H9 (cell line): ENCODE measurements around the gene TP53TG3D. TPM values are rescaled to one million over a fixed set of nuclear protein-coding genes. Genes with fewer than 3 reads are reported as not detected.
"Not testable (repeated sequence)": the region's sequence is repeated elsewhere in the genome, so short reads cannot be mapped to it uniquely, and the experiment has no call there.

Source experiments
- DNase-seq: peaks from one replicate; pipeline ENCODE4 v3.0.0-alpha.2; 2017
- H2AFZ ChIP-seq: one replicate; pipeline ENCODE4 v1.6.1; 2013; ENCODE audit warnings: mild to moderate bottlenecking, low read length, control low read depth, moderate library complexity
- H2AK5ac ChIP-seq: 2 replicates; pipeline ENCODE4 v1.6.1; 2013; ENCODE audit warnings: low read length, control low read depth, mixed read lengths; ENCODE audit not compliant: insufficient read length
- H2BK120ac ChIP-seq: one replicate; pipeline ENCODE4 v1.6.1; 2013; ENCODE audit warnings: low read depth, mild to moderate bottlenecking, low read length, control low read depth, inconsistent platforms; ENCODE audit not compliant: poor library complexity, severe bottlenecking
- H2BK12ac ChIP-seq: 2 replicates; pipeline ENCODE4 v1.6.1; 2013; ENCODE audit warnings: low read length, control low read depth, mixed read lengths, low read depth; ENCODE audit not compliant: insufficient read length
- H2BK15ac ChIP-seq: 2 replicates; pipeline ENCODE4 v1.6.1; 2013; ENCODE audit warnings: low read depth, low read length, control low read depth
- H2BK20ac ChIP-seq: one replicate; pipeline ENCODE4 v1.6.1; 2013; ENCODE audit warnings: low read depth, mild to moderate bottlenecking, low read length, control low read depth, inconsistent platforms; ENCODE audit not compliant: poor library complexity, severe bottlenecking
- H2BK5ac ChIP-seq: 2 replicates; pipeline ENCODE4 v1.6.1; 2013; ENCODE audit warnings: low read length, control low read depth, mixed read lengths; ENCODE audit not compliant: insufficient read length
- H3K14ac ChIP-seq: 2 replicates; pipeline ENCODE4 v1.6.1; 2013; ENCODE audit warnings: low read length, control low read depth; ENCODE audit not compliant: insufficient read depth
- H3K18ac ChIP-seq: 2 replicates; pipeline ENCODE4 v1.6.1; 2013; ENCODE audit warnings: low read depth, mild to moderate bottlenecking, mixed read lengths, low read length, control low read depth; ENCODE audit not compliant: insufficient read length
- H3K23ac ChIP-seq: 2 replicates; pipeline ENCODE4 v1.6.1; 2013; ENCODE audit warnings: low read length, control low read depth, mixed read lengths, low read depth; ENCODE audit not compliant: insufficient read length
- H3K23me2 ChIP-seq: 2 replicates; pipeline ENCODE4 v1.6.1; 2013; ENCODE audit warnings: low read depth, mild to moderate bottlenecking, mixed read lengths, low read length, control low read depth; ENCODE audit not compliant: insufficient read length, poor library complexity, severe bottlenecking
- H3K27ac ChIP-seq: 2 replicates; pipeline ENCODE4 v1.5.1; 2013; ENCODE audit warnings: low read length, control low read depth, mixed read lengths, low read depth; ENCODE audit not compliant: insufficient read length
- H3K27me3 ChIP-seq: 2 replicates; pipeline ENCODE4 v1.6.1; 2013; ENCODE audit warnings: low read length, control low read depth, inconsistent platforms; ENCODE audit not compliant: insufficient read depth
- H3K4ac ChIP-seq: 2 replicates; pipeline ENCODE4 v1.6.1; 2013; ENCODE audit warnings: low read depth, mild to moderate bottlenecking, control low read depth, inconsistent platforms, low read length, moderate library complexity
- H3K4me1 ChIP-seq: 2 replicates; pipeline ENCODE4 v1.6.1; 2013; ENCODE audit warnings: low read length, control low read depth, inconsistent platforms; ENCODE audit not compliant: insufficient read depth
- H3K4me2 ChIP-seq: 2 replicates; pipeline ENCODE4 v1.6.1; 2013; ENCODE audit warnings: low read length, control low read depth, mixed read lengths; ENCODE audit not compliant: insufficient read length, insufficient read depth
- H3K56ac ChIP-seq: 2 replicates; pipeline ENCODE4 v1.6.1; 2013; ENCODE audit warnings: low read depth, mild to moderate bottlenecking, mixed read lengths, low read length, control low read depth; ENCODE audit not compliant: insufficient read length
- H3K79me1 ChIP-seq: 2 replicates; pipeline ENCODE4 v1.6.1; 2013; ENCODE audit warnings: low read depth, mild to moderate bottlenecking, moderate library complexity, low read length, control low read depth, inconsistent platforms; ENCODE audit not compliant: insufficient read depth, poor library complexity, severe bottlenecking
- H3K79me2 ChIP-seq: 2 replicates; pipeline ENCODE4 v1.6.1; 2013; ENCODE audit warnings: low read length, control low read depth, inconsistent platforms; ENCODE audit not compliant: insufficient read depth
- H3K9ac ChIP-seq: 2 replicates; pipeline ENCODE4 v1.6.1; 2013; ENCODE audit warnings: low read length, control low read depth, mixed read lengths; ENCODE audit not compliant: insufficient read length; ENCODE audit errors: extremely low read depth
- H3K9me3 ChIP-seq: one replicate; pipeline ENCODE4 v1.6.1; 2013; ENCODE audit warnings: low read depth, low read length, inconsistent platforms; ENCODE audit not compliant: control insufficient read depth
- H3T11ph ChIP-seq: one replicate; pipeline ENCODE4 v1.6.1; 2013; ENCODE audit warnings: mild to moderate bottlenecking, low read length, control low read depth, inconsistent platforms
- H4K20me1 ChIP-seq: one replicate; pipeline ENCODE4 v1.6.1; 2013; ENCODE audit not compliant: control insufficient read depth, insufficient read length, insufficient read depth
- H4K5ac ChIP-seq: 2 replicates; pipeline ENCODE4 v1.6.1; 2013; ENCODE audit warnings: low read depth, mild to moderate bottlenecking, mixed read lengths, low read length, control low read depth; ENCODE audit not compliant: insufficient read length
- H4K8ac ChIP-seq: replicated peaks from 2 replicates; pipeline ENCODE4 v1.6.1; 2013; ENCODE audit warnings: low read length, control low read depth, mixed read lengths, low read depth; ENCODE audit not compliant: insufficient read length
- H4K91ac ChIP-seq: 2 replicates; pipeline ENCODE4 v1.6.1; 2013; ENCODE audit warnings: low read depth, mild to moderate bottlenecking, moderate library complexity, mixed read lengths, low read length, control low read depth; ENCODE audit not compliant: insufficient read length
- H3K27ac Mint-ChIP-seq, 3 experiments: 2 replicates in 2 of 3; 3 replicates in 1 of 3; pipeline ENCODE4 v1.8.0; 2020 to 2021; ENCODE audit warnings: mixed read lengths in 3 of 3, mild to moderate bottlenecking in 1 of 3, moderate library complexity in 1 of 3
- H3K27me3 Mint-ChIP-seq: 2 replicates; pipeline ENCODE4 v1.8.0; 2021; ENCODE audit warnings: low read depth, mild to moderate bottlenecking, moderate library complexity, mixed read lengths
- H3K36me3 Mint-ChIP-seq, 3 experiments: 2 replicates in 2 of 3; 3 replicates in 1 of 3; pipeline ENCODE4 v1.8.0; 2020 to 2021; ENCODE audit warnings: low read depth in 3 of 3, mixed read lengths in 3 of 3; ENCODE audit not compliant: insufficient read depth in 1 of 3
- H3K4me1 Mint-ChIP-seq, 2 experiments: 2 replicates each; pipeline ENCODE4 v1.8.0; 2020; ENCODE audit warnings: mixed read lengths in 2 of 2
- H3K4me3 Mint-ChIP-seq, 2 experiments: 2 replicates in 1 of 2; 3 replicates in 1 of 2; pipeline ENCODE4 v1.8.0; 2020 to 2021; ENCODE audit warnings: mild to moderate bottlenecking in 2 of 2, mixed read lengths in 2 of 2, moderate library complexity in 1 of 2
- H3K9me3 Mint-ChIP-seq, 2 experiments: 2 replicates in 1 of 2; 3 replicates in 1 of 2; pipeline ENCODE4 v1.8.0; 2020; ENCODE audit warnings: mild to moderate bottlenecking in 2 of 2, mixed read lengths in 2 of 2, moderate library complexity in 1 of 2
- WGBS: extraction: QIAGEN DNeasy Blood & Tissue Kit; methylation state at CpG from one replicate; pipeline ENCODE4 v1.1.7; 2013; ENCODE audit warnings: missing lambda C conversion rate, low lambda C conversion rate, mixed read lengths; ENCODE audit not compliant: insufficient read length; ENCODE audit errors: extremely low coverage; 5-methylcytosine and 5-hydroxymethylcytosine counted together
- total RNA-seq: library from RNA; stranded (reverse); gene quantifications from 2 replicates; pipeline ENCODE4 v1.2.1, GENCODE V29; 2021

The TP53TG3D gene
- total RNA-seq, 1 experiment from 2014 or later = not detected

- H3K4me1 Mint-ChIP-seq, H3K23me2 ChIP-seq, H3K56ac ChIP-seq, H3K4me3 Mint-ChIP-seq, H2BK5ac ChIP-seq, H2AFZ ChIP-seq, H3K79me1 ChIP-seq, H4K20me1 ChIP-seq, H3K4me1 ChIP-seq, H2BK12ac ChIP-seq, H4K8ac ChIP-seq, H3K18ac ChIP-seq, H4K91ac ChIP-seq, H4K5ac ChIP-seq, H3K36me3 Mint-ChIP-seq, H3K14ac ChIP-seq, H2BK15ac ChIP-seq, H3T11ph ChIP-seq, H3K4ac ChIP-seq, H3K9me3 ChIP-seq, H2AK5ac ChIP-seq, H2BK120ac ChIP-seq, H3K9ac ChIP-seq, H3K79me2 ChIP-seq, H3K27me3 ChIP-seq, H3K27ac ChIP-seq, H3K4me2 ChIP-seq, H3K27ac Mint-ChIP-seq, H3K27me3 Mint-ChIP-seq, H3K23ac ChIP-seq, DNase-seq, H2BK20ac ChIP-seq: not testable (repeated sequence)
- H3K9me3 Mint-ChIP-seq = peaks cover 7 to 11% of the 10 kb centered on the region in 2 experiments; a peak in 4 of 5 replicates
- no CpG with 5 or more reads among the region's 5 CpGs for WGBS
These were observed 8.4 kb downstream of the TP53TG3D start for GRCh38 chr16:32261526-32261925.

GRCh38 chr16:32263552-32263951 lies 10.5 kb downstream of the TP53TG3D start:
- not testable (repeated sequence) for H3K4me1 ChIP-seq, H4K20me1 ChIP-seq, H2AK5ac ChIP-seq, H3K14ac ChIP-seq, H4K5ac ChIP-seq, DNase-seq, H3K4ac ChIP-seq, H3K27me3 ChIP-seq, H3K56ac ChIP-seq, H2BK15ac ChIP-seq, H3K27ac ChIP-seq, H3K18ac ChIP-seq, H2BK12ac ChIP-seq, H4K91ac ChIP-seq, H3K23ac ChIP-seq, H2AFZ ChIP-seq, H3K79me2 ChIP-seq, H3K27ac Mint-ChIP-seq, H4K8ac ChIP-seq, H3K27me3 Mint-ChIP-seq, H3K4me1 Mint-ChIP-seq, H3T11ph ChIP-seq, H2BK5ac ChIP-seq, H3K23me2 ChIP-seq, H2BK120ac ChIP-seq, H3K4me2 ChIP-seq, H3K79me1 ChIP-seq, H3K36me3 Mint-ChIP-seq, H2BK20ac ChIP-seq, H3K4me3 Mint-ChIP-seq, H3K9me3 ChIP-seq, H3K9ac ChIP-seq
- no CpG with 5 or more reads among the region's 10 CpGs for WGBS
- H3K9me3 Mint-ChIP-seq = peaks cover 7 to 11% of the 10 kb centered on the region in 2 experiments; a peak in 4 of 5 replicates
